ENCODE results near the gene EXOC8. TPM values are rescaled to one million over a fixed set of nuclear protein-coding genes. Genes with fewer than 3 reads are reported as not detected.

Gene EXOC8
- total RNA-seq, 4 donors from 2014 or later: 16.3 to 32.6 (median 19.8) TPM

- Histone ChIP-seq H3K36me3 (no peaks in the 10 kb centered on the region), H3K27ac (no peak overlapping the region), H3K9me3 (no peaks in the 10 kb centered on the region), H3K4me1 (no peaks in the 10 kb centered on the region), H3K4me3 (no peak overlapping the region), H3K27me3 (no peaks in the 10 kb centered on the region)
- DNase-seq (ENCODE audit: low spot score in 2 of 2): peak in 1 of 2 donors; percentile 23
- no peak for TF ChIP-seq POLR2A (IDR thresholded peaks at IDR 0.05)
- no peak for TF ChIP-seq EP300 (IDR thresholded peaks at IDR 0.05)
- no peak for TF ChIP-seq CTCF (IDR thresholded peaks at IDR 0.05)
- TF ChIP-seq POLR2AphosphoS5 (IDR thresholded peaks at IDR 0.05): no peak
- WGBS: 94% methylated on average over 10 of the region's 10 CpGs
Observed at GRCh38 chr1:231310391-231310934, 27.2 kb downstream of the EXOC8 start.

DNA sequence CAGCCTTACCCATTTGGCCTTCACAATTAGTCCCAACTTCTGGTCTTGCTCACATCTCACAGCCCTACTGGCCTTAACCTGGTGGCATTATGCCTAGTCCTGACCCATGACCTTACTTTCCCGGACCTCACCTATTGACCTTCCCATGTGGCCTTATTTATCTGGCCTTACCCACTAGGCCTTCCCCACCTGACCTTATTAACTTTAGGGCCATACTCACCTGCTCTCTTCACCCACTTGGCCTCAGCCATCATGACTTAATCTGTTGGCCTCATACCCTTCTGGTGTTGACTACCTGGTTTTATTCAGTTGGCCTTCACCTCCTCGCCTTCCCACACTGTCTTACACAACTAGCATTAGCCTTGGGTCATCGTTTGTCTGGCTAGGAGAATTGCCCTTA, 35.7 kb downstream of the EXOC8 start:
- 93% methylated on average over 3 of the region's 3 CpGs for WGBS
- no peaks in the 10 kb centered on the region for H3K36me3 ChIP-seq
- H3K4me1 ChIP-seq: no peaks in the 10 kb centered on the region
- no peak overlapping the region for H3K27ac ChIP-seq
- TF ChIP-seq EP300 (IDR thresholded peaks at IDR 0.05): no peak
- no peak for TF ChIP-seq POLR2AphosphoS5 (IDR thresholded peaks at IDR 0.05)
- TF ChIP-seq CTCF (IDR thresholded peaks at IDR 0.05): no peak
- TF ChIP-seq POLR2A (IDR thresholded peaks at IDR 0.05): no peak
- no peak for DNase-seq (ENCODE audit: low spot score in 2 of 2)
- no peak overlapping the region for H3K4me3 ChIP-seq
- no peaks in the 10 kb centered on the region for H3K9me3 ChIP-seq
- no peaks in the 10 kb centered on the region for H3K27me3 ChIP-seq

DNA sequence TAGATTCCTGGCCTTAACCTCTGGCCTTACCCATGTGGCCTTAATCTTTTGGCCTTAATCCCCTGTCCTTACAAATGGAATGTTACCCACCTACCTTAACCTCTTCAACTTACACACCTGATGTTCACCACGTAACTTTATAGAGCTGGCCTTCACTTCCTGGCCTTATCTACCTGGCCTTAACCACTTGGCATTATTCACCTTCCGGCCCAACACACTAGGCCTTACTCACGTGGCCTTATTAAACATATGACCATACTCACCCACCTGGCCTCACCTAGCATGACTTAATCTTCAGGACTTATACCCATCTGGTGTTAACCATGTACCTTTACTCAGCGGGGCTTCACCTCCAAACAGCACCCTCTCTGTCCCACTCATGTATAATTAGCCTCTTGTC, 41.7 kb downstream of the EXOC8 start:
- 98% methylated on average over 4 of the region's 4 CpGs for WGBS

GRCh38 chr1:231286603-231287002, 51.0 kb downstream of the EXOC8 start:
- TF ChIP-seq EP300 (IDR thresholded peaks at IDR 0.05) (no peak), POLR2AphosphoS5 (IDR thresholded peaks at IDR 0.05) (no peak), CTCF (IDR thresholded peaks at IDR 0.05) (no peak), POLR2A (IDR thresholded peaks at IDR 0.05) (no peak)
- WGBS: 96% methylated on average over 6 of the region's 6 CpGs
- no peaks in the 10 kb centered on the region for H3K9me3 ChIP-seq

More for the DNA sequence above, 41.7 kb downstream of the EXOC8 start:
- no peak overlapping the region for H3K4me3 ChIP-seq
- DNase-seq (ENCODE audit: low spot score in 2 of 2): no peak
- H3K4me1 ChIP-seq: no peaks in the 10 kb centered on the region
- TF ChIP-seq EP300 (IDR thresholded peaks at IDR 0.05) (no peak), POLR2A (IDR thresholded peaks at IDR 0.05) (no peak), POLR2AphosphoS5 (IDR thresholded peaks at IDR 0.05) (no peak), CTCF (IDR thresholded peaks at IDR 0.05) (no peak)
- H3K27me3 ChIP-seq: no peaks in the 10 kb centered on the region
- H3K9me3 ChIP-seq: no peaks in the 10 kb centered on the region
- H3K36me3 ChIP-seq: no peaks in the 10 kb centered on the region
- H3K27ac ChIP-seq: no peak overlapping the region

GRCh38 chr1:231284441-231284840, 53.2 kb downstream of the EXOC8 start:
- no peak for DNase-seq (ENCODE audit: low spot score in 2 of 2)
- no peak overlapping the region for H3K4me3 ChIP-seq
- no peaks in the 10 kb centered on the region for H3K4me1 ChIP-seq
- H3K27ac ChIP-seq: no peak overlapping the region
- 97% methylated on average over 6 of the region's 6 CpGs for WGBS
- no peaks in the 10 kb centered on the region for H3K9me3 ChIP-seq
- no peaks in the 10 kb centered on the region for H3K27me3 ChIP-seq
- TF ChIP-seq POLR2AphosphoS5 (IDR thresholded peaks at IDR 0.05) (no peak), EP300 (IDR thresholded peaks at IDR 0.05) (no peak), POLR2A (IDR thresholded peaks at IDR 0.05) (no peak), CTCF (IDR thresholded peaks at IDR 0.05) (no peak)
- no peaks in the 10 kb centered on the region for H3K36me3 ChIP-seq

More at GRCh38 chr1:231286603-231287002, 51.0 kb downstream of the EXOC8 start:
- no peaks in the 10 kb centered on the region for H3K36me3 ChIP-seq
- no peak for DNase-seq (ENCODE audit: low spot score in 2 of 2)
- no peak overlapping the region for H3K27ac ChIP-seq
- H3K27me3 ChIP-seq: no peaks in the 10 kb centered on the region
- H3K4me1 ChIP-seq: no peaks in the 10 kb centered on the region
- H3K4me3 ChIP-seq: no peak overlapping the region

Other genes with a start within 250 kb of the EXOC8 start
- gene TRIM67, start 175.8 kb downstream of the EXOC8 start, total RNA-seq: under 1 TPM in 2 of 4 donors, not detected in 2; 0.21 to 0.38 TPM
- 10 to 100 TPM; 32.5 to 56.9 (median 42.7) TPM for gene GNPAT, start 96.6 kb downstream of the EXOC8 start, total RNA-seq
- 10 to 100 TPM; 18.6 to 28.4 (median 22.8) TPM for gene SPRTN, start 441 bp upstream of the EXOC8 start, total RNA-seq
- 10 to 100 TPM; 33.8 to 44.5 (median 39.4) TPM for gene EGLN1, start 84.4 kb upstream of the EXOC8 start, total RNA-seq
- 10 to 100 TPM; 18.8 to 36.4 (median 25.4) TPM for gene TSNAX, start 190.8 kb upstream of the EXOC8 start, total RNA-seq

Measured in suprapubic skin (tissue), 4 donors.